ENCODE results near the gene MMP24OS.

DNA sequence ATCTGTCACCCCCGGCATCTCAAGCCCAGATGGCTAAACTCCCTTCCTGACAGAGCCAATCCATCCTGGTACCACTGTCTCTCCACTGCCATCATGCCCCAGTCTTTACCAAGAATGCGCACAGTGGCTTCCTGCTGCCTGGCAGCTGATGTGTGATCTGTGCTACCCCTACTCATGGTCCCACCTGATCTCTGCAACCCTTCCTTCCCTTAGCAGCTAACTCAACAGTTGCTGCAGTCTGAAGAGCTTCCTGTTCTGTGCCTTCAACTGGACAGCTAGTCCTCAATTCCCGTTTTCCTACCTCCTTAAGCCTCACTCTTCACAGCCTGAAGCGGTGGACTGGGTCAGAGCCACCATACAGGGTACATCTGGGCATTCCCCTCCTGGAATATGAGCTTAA is 21.9 kb upstream of the MMP24OS start:
- TF ChIP-seq, protein P1, sequence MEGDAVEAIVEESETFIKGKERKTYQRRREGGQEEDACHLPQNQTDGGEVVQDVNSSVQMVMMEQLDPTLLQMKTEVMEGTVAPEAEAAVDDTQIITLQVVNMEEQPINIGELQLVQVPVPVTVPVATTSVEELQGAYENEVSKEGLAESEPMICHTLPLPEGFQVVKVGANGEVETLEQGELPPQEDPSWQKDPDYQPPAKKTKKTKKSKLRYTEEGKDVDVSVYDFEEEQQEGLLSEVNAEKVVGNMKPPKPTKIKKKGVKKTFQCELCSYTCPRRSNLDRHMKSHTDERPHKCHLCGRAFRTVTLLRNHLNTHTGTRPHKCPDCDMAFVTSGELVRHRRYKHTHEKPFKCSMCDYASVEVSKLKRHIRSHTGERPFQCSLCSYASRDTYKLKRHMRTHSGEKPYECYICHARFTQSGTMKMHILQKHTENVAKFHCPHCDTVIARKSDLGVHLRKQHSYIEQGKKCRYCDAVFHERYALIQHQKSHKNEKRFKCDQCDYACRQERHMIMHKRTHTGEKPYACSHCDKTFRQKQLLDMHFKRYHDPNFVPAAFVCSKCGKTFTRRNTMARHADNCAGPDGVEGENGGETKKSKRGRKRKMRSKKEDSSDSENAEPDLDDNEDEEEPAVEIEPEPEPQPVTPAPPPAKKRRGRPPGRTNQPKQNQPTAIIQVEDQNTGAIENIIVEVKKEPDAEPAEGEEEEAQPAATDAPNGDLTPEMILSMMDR (IDR thresholded peaks at IDR 0.05 in 2 of 3, conservative IDR thresholded peaks at IDR 0.05 in 1 of 3; ENCODE audit: borderline replicate concordance in 1 of 3, insufficient read depth in 1 of 3, low read depth in 2 of 3, low read length in 2 of 3): no peak
- TF ChIP-seq EZH2 (IDR thresholded peaks at IDR 0.05) (no peak), ZFX (IDR thresholded peaks at IDR 0.05) (no peak), RAD21 (IDR thresholded peaks at IDR 0.05; ENCODE audit: low read depth) (no peak), POLR2AphosphoS5 (IDR thresholded peaks at IDR 0.05; ENCODE audit: low read depth, low read length) (no peak), FOSL1 (IDR thresholded peaks at IDR 0.05; ENCODE audit: low read depth) (no peak), JUND (IDR thresholded peaks at IDR 0.05) (no peak), CEBPB (IDR thresholded peaks at IDR 0.05; ENCODE audit: low read depth) (no peak), EGR1 (IDR thresholded peaks at IDR 0.05; ENCODE audit: low read depth) (no peak), YY1 (IDR thresholded peaks at IDR 0.05; ENCODE audit: extremely low read depth, insufficient replicate concordance, low read depth, low read length) (no peak), SP1 (IDR thresholded peaks at IDR 0.05; ENCODE audit: low read depth) (no peak), ELF1 (IDR thresholded peaks at IDR 0.05; ENCODE audit: borderline replicate concordance, low read depth) (no peak), ZNF274 (IDR thresholded peaks at IDR 0.05; ENCODE audit: low read depth, low read length) (no peak)
- TF ChIP-seq, protein P2, sequence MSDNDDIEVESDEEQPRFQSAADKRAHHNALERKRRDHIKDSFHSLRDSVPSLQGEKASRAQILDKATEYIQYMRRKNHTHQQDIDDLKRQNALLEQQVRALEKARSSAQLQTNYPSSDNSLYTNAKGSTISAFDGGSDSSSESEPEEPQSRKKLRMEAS (IDR thresholded peaks at IDR 0.05): no peak

Measured in HCT116 (cell line).